ENCODE results near the gene IMMP2L.
A peak's percentile ranks its signal among the peaks of the same experiment; 100 is the strongest.

The IMMP2L gene

GRCh38 chr7:110835849-110836248 lies 726.4 kb downstream of the IMMP2L start:
- no peak for TF ChIP-seq CTCF (conservative IDR thresholded peaks at IDR 0.05; ENCODE audit: control insufficient read depth, insufficient read depth, low read depth, low read length)
- no peak for DNase-seq (ENCODE audit: low read depth)
- H3K4me3 ChIP-seq (ENCODE audit: control insufficient read depth, low read depth, low read length) = no peak overlapping the region

DNA sequence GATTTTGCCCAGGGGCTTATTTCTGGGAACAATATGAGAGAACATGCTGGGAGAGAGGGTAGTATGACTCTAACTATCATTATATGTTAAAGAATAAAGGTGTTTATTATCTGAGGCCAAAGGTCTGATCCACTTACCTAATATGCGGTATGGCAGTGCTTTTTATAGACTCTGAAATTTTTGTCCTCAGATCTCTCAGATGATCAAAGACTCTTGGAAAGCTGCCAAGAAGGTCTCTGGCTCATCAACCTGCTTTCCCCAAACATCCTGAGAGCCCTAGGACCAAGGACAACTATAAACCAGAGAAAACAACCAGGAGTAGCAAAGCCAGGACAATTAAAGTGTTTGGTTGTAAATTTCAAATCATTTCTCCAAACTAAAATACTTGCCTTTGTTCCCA lies 727.1 kb downstream of the IMMP2L start:
- peak; percentile 4 for DNase-seq (ENCODE audit: low read depth)
- no peak overlapping the region for H3K4me3 ChIP-seq (ENCODE audit: control insufficient read depth, low read depth, low read length)
- no peak for TF ChIP-seq CTCF (conservative IDR thresholded peaks at IDR 0.05; ENCODE audit: control insufficient read depth, insufficient read depth, low read depth, low read length)

DNA sequence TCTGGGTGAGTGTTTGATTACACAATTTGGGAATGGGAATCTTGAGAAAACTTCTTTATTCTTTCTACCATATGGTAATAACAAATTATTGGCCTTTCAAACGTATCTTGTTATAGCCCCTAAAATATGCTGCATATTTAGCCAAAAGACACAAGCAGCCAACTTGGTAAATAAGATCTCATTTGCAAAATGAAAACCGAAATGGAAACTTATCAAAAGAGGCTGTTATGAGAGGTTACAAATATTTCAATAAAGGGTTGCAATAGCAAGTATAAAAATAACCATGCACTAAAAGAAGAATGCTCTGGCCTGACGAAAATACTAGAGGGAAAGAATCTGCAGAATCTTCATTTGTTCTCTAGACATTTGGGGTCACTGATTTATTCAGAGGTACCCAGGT lies 730.9 kb downstream of the IMMP2L start:
- TF ChIP-seq CTCF (conservative IDR thresholded peaks at IDR 0.05; ENCODE audit: control insufficient read depth, insufficient read depth, low read depth, low read length) = no peak
- H3K4me3 ChIP-seq (ENCODE audit: control insufficient read depth, low read depth, low read length) = no peak overlapping the region
- DNase-seq (ENCODE audit: low read depth) = no peak

DNA sequence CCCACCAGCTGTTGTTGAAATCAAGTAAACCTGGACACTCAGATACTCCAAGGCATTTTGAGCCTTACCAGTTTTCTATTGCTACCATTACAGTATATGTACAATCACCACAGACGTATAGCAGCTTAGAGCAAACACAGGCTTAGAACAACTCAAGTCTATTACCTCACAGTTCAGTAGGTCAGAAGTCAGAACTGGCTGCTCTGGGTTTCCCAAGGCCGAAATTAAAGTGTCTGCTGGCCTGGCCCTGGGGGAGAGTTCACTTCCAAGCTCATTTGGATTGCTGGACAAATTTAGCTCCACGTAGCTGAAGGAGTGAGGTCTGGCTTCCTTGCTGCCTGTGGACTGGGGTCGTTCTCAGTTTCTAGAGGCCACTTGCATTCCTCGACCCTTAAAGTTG lies 731.5 kb downstream of the IMMP2L start:
- TF ChIP-seq CTCF (conservative IDR thresholded peaks at IDR 0.05; ENCODE audit: control insufficient read depth, insufficient read depth, low read depth, low read length) = no peak
- H3K4me3 ChIP-seq (ENCODE audit: control insufficient read depth, low read depth, low read length) = no peak overlapping the region
- peak; percentile 13 for DNase-seq (ENCODE audit: low read depth)

DNA sequence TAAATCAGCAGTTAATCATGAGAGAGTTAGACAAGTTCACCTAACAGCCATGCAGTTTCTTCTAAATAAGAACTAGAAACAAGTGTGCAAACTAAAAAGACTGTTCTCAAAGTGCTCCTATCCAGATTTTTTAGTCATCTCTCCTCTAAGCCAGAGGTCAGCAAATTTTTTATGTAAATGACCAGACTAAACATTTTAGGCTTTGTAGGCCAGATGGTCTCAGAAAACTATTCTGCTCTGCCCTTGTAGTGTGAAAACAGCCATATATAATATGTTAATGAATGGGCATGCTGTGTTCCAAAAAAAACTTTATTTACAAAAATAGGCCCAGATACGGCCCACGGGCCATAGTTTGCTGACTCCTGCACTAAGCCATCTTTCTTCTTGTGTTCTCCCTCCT lies 734.4 kb downstream of the IMMP2L start:
- no peak for DNase-seq (ENCODE audit: low read depth)
- H3K4me3 ChIP-seq (ENCODE audit: control insufficient read depth, low read depth, low read length) = no peak overlapping the region
- TF ChIP-seq CTCF (conservative IDR thresholded peaks at IDR 0.05; ENCODE audit: control insufficient read depth, insufficient read depth, low read depth, low read length) = no peak

DNA sequence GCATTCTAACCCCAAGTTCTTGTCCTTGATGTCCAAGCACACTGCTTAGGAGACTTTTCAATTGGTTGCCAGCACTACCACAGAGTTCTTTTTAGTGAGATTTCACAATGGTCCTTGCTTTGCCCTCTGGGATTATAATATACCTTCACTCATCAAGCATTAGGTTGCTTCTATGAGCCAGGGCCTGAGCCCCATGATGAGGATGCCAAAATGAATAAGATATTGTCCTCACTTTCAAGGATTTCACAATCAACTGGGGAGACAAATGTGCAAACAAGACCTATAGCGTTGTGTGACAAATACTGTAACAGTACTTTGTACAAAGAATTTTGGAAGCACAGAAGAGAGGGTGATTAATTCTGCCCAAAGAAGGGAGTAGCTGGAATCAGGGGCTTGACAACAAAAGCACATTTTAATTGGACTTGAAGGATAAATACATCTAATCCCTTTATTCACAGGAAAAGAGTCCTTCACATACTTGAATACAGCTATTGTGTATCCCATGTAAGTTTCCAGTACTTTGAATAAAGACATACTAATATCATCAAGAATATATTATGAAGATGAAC lies 734.9 kb downstream of the IMMP2L start:
- no peak for TF ChIP-seq CTCF (conservative IDR thresholded peaks at IDR 0.05; ENCODE audit: control insufficient read depth, insufficient read depth, low read depth, low read length)
- H3K4me3 ChIP-seq (ENCODE audit: control insufficient read depth, low read depth, low read length) = no peak overlapping the region
- no peak for DNase-seq (ENCODE audit: low read depth)

DNA sequence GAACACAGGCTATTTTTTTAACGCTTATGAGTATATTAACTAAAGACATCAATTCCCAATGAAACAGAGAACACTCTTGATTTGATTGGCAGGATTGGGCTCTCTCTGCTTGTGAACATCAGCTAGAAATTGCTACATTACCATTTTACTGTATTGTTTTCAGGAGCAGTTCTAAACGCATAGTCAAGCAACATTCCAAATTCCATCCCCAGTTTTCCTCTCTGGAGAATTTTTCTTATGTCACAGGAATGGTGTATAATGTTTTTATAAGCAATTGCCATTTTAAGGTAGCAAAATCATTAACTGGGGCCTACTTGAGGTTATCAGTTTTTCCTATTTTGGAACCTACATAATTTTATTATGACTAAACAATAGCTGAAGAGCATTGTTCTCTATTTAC lies 748.3 kb downstream of the IMMP2L start:
- no peak for TF ChIP-seq CTCF (conservative IDR thresholded peaks at IDR 0.05; ENCODE audit: control insufficient read depth, insufficient read depth, low read depth, low read length)
- DNase-seq (ENCODE audit: low read depth) = no peak
- H3K4me3 ChIP-seq (ENCODE audit: control insufficient read depth, low read depth, low read length) = no peak overlapping the region
